H1 (cell line): ENCODE data around the gene TWNK. TPM values are rescaled to one million over a fixed set of nuclear protein-coding genes. Genes with fewer than 3 reads are reported as not detected.

Source experiments
- KDM5A ChIP-seq: fragments of 200-600 bp; IDR thresholded peaks from 2 replicates; pipeline ENCODE4 v1.7.1; 2012; ENCODE audit warnings: mild to moderate bottlenecking, low read length, inconsistent platforms, mixed read lengths
- POU5F1 ChIP-seq: IDR thresholded peaks from 2 replicates; pipeline ENCODE4 v1.6.1; 2011; ENCODE audit warnings: low read depth, mild to moderate bottlenecking, low read length, moderate library complexity
- SAP30 ChIP-seq: fragments of 300-600 bp; sonication (generic); IDR thresholded peaks from 2 replicates; pipeline ENCODE4 v1.7.1; 2012; ENCODE audit warnings: low read length, moderate library complexity, mild to moderate bottlenecking, inconsistent platforms; ENCODE audit not compliant: insufficient read depth, insufficient replicate concordance
- polyA plus RNA-seq, 7 experiments: library from polyadenylated mRNA; depleted of rRNA in 3 of 7; stranded (reverse) in 5 of 7; unstranded in 2 of 7; fragments of >200 nt in 5 of 7; fragments of 200-250 nt in 2 of 7; gene quantifications; 1 replicate in 5 of 7; 2 replicates in 1 of 7; 4 replicates in 1 of 7; pipeline versions ENCODE4 v1.2.1 to v1.2.3, GENCODE V29; 2011 to 2013; ENCODE audit warnings: missing spikeins in 2 of 7, mixed read lengths in 2 of 7
- total RNA-seq: library from RNA; stranded (reverse); fragmentation: NEBNext Ultra II Directional; extraction: Animal tissue kit (Norgen Biotek cat#: 25700); gene quantifications from 2 replicates; pipeline ENCODE4 v1.2.1, GENCODE V29; 2021

The TWNK gene
- total and polyA plus RNA-seq, 2 of the 8 experiments (the other 6 are each of a cell fraction or from before 2014, with no cell fraction given), result 15.4 to 32.5 TPM

DNA sequence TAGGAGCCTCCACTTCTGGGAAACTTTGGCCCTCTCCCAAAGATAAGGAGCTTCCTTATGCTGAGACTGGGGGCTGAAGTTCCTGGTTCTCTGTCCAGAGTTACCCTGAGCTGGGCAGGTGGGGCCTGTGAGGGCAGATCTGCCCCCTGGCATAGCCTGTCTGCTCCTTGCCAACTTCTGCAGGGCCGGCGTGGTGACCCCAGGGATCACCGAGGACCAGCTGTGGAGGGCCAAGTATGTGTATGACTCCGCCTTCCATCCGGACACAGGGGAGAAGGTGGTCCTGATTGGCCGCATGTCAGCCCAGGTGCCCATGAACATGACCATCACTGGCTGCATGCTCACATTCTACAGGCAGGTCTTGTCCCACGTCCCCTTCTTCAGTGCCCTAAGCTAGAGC is 48.0 kb downstream of the TWNK start (continued):
- no peak for TF ChIP-seq SAP30
- no peak for TF ChIP-seq KDM5A
- no peak for TF ChIP-seq POU5F1
